Kidney (tissue), 14 donors: ENCODE measurements around the gene SETD1B. TPM values are rescaled to one million over a fixed set of nuclear protein-coding genes. Genes with fewer than 3 reads are reported as not detected.

Experiments
- DNase-seq, 5 donors: peaks; one replicate each; pipeline ENCODE4 v3.0.0-alpha.2; 2013 to 2020
- FAIRE-seq: peaks from 2 replicates; lab custom pipeline; 2012; peaks lifted over from hg19 to GRCh38; lab: Jason Lieb, UNC
- H3K27ac ChIP-seq, 2 donors: one replicate each; pipeline ENCODE4 v1.7.0; 2013; ENCODE audit warnings: low read depth in 2 of 2, low read length in 2 of 2, inconsistent platforms in 1 of 2
- H3K27me3 ChIP-seq: one replicate; pipeline ENCODE4 v1.7.1; 2013; ENCODE audit warnings: low read length, inconsistent platforms; ENCODE audit not compliant: control insufficient read depth, insufficient read depth
- H3K36me3 ChIP-seq, 3 donors: one replicate each; pipeline versions ENCODE4 v1.7.0 to v1.7.1; 2013; ENCODE audit warnings: low read length in 3 of 3, control low read depth in 1 of 3, inconsistent platforms in 1 of 3; ENCODE audit not compliant: insufficient read depth in 3 of 3, control insufficient read depth in 2 of 3
- H3K4me1 ChIP-seq, 3 donors: one replicate each; pipeline versions ENCODE4 v1.7.0 to v1.7.1; 2013; ENCODE audit warnings: low read length in 3 of 3, inconsistent platforms in 1 of 3, low read depth in 1 of 3; ENCODE audit not compliant: control insufficient read depth in 2 of 3, insufficient read depth in 2 of 3
- H3K4me3 ChIP-seq, 3 donors: one replicate each; pipeline versions ENCODE4 v1.7.0 to v1.8.1; 2013; ENCODE audit warnings: low read length in 3 of 3, control low read depth in 1 of 3, inconsistent platforms in 1 of 3
- H3K9ac ChIP-seq, 3 donors: one replicate each; pipeline versions ENCODE4 v1.7.0 to v1.7.1; 2013; ENCODE audit warnings: low read length in 3 of 3, control low read depth in 1 of 3, inconsistent platforms in 1 of 3
- H3K9me3 ChIP-seq, 3 donors: one replicate each; pipeline versions ENCODE4 v1.7.0 to v1.7.1; 2013; ENCODE audit warnings: low read length in 3 of 3, control low read depth in 1 of 3, inconsistent platforms in 1 of 3; ENCODE audit not compliant: control insufficient read depth in 2 of 3, insufficient read depth in 1 of 3
- intact Hi-C: fragments of 100-400 bp; cut with DNase I; formaldehyde crosslinking; loops from one replicate; pipeline ENCODE4 v1.11.1; 2022
- polyA plus RNA-seq: library from polyadenylated mRNA; stranded (reverse); fragments of 350-450 nt; fragmentation: Illumina TruSeq; extraction: RNeasy Lipid Tissue Mini Kit (QIAGEN cat#74804); gene quantifications from one replicate; pipeline ENCODE4 v1.2.3, GENCODE V29; 2014; ENCODE audit warnings: low read depth, low replicate concordance; ENCODE audit not compliant: insufficient read depth
- total RNA-seq: library from RNA; stranded (reverse); fragmentation: NEBNext Ultra II Directional; extraction: Animal tissue kit (Norgen Biotek cat#: 25700); gene quantifications from one replicate; pipeline ENCODE4 v1.2.1, GENCODE V29; 2021
- TF ChIP-seq, protein P1 (sequence below): IDR thresholded peaks from 3 replicates; pipeline ENCODE4 v1.5.1; 2012; ENCODE audit warnings: mild to moderate bottlenecking, moderate library complexity, borderline replicate concordance; ENCODE audit not compliant: insufficient read depth; ENCODE audit errors: extremely low read depth
- donor health status: control.
- donor health status: control.
- donor health status: control.
- donor health status: control.
- donor health status: control.
- donor health status: DM: yes; HTN: yes; CAD: no.
- donor health status: Normal renal cell carcinoma (clear cell type).

The SETD1B gene
- total and polyA plus RNA-seq, 2 donors from 2014 or later, result 3.5 to 34.5 TPM

DNA sequence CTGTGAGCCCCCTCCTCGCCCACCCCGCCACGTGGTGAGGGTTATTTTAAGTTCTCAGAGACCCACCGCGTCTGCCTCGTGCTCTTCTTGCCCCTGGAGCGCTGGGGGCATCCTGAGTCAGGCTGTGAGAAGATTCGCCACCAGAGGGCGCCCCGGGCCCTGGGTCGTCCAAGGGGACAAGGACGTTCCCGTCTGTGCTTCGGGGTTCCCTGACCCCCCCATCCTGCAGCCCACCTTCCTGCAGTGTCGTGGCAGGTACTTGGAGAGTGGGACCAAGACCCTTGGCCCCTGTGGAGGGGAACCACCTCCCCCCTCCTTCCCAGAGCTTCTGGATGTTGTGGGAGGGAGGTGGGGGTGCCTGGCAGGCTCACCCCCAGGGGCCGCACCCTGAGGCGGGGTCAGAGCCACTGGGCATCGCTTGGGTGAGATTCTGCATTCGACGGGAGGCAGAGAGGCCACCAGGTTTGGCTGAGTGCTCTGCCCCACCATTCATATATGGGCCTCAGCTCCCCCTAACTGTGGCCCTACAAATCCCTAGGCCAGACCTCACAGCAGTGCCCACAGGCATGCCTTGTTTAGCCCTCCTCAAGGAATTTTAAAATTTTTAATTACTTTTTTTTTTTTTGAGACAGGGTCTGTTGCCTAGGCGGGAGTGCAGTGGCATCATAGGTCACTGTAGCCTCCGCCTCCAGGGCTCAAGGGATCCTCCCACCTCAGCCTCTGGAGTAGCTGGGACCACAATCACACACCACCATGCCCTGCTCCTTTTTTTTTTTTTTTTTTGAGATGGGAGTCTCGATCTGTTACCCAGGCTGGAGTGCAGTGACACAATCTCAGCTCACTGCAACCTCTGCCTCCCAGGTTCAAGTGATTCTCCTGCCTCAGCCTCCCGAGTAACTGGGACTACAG, 27.4 kb upstream of the SETD1B start:
- Histone ChIP-seq H3K9me3 (no peaks in the 10 kb centered on the region), H3K4me3 (no peak overlapping the region), H3K4me1 (peaks cover 0 to 18% (median 12%) of the 10 kb centered on the region in 3 donors), H3K9ac (peak overlapping the region in 1 of 3 donors; percentile 46), H3K36me3 (no peaks in the 10 kb centered on the region), H3K27ac (peak overlapping the region in 1 of 2 donors; percentile 20), H3K27me3 (no peaks in the 10 kb centered on the region)
- intact Hi-C loops, result loop anchor here (5.0 kb wide), 1 partner anchor 69 kb away; no protein-coding TSS in a partner anchor
- TF ChIP-seq, protein P1, sequence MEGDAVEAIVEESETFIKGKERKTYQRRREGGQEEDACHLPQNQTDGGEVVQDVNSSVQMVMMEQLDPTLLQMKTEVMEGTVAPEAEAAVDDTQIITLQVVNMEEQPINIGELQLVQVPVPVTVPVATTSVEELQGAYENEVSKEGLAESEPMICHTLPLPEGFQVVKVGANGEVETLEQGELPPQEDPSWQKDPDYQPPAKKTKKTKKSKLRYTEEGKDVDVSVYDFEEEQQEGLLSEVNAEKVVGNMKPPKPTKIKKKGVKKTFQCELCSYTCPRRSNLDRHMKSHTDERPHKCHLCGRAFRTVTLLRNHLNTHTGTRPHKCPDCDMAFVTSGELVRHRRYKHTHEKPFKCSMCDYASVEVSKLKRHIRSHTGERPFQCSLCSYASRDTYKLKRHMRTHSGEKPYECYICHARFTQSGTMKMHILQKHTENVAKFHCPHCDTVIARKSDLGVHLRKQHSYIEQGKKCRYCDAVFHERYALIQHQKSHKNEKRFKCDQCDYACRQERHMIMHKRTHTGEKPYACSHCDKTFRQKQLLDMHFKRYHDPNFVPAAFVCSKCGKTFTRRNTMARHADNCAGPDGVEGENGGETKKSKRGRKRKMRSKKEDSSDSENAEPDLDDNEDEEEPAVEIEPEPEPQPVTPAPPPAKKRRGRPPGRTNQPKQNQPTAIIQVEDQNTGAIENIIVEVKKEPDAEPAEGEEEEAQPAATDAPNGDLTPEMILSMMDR, result peak; percentile 88
- peak; percentile 71 to 91 (median 80) for DNase-seq
- no peak for FAIRE-seq

DNA sequence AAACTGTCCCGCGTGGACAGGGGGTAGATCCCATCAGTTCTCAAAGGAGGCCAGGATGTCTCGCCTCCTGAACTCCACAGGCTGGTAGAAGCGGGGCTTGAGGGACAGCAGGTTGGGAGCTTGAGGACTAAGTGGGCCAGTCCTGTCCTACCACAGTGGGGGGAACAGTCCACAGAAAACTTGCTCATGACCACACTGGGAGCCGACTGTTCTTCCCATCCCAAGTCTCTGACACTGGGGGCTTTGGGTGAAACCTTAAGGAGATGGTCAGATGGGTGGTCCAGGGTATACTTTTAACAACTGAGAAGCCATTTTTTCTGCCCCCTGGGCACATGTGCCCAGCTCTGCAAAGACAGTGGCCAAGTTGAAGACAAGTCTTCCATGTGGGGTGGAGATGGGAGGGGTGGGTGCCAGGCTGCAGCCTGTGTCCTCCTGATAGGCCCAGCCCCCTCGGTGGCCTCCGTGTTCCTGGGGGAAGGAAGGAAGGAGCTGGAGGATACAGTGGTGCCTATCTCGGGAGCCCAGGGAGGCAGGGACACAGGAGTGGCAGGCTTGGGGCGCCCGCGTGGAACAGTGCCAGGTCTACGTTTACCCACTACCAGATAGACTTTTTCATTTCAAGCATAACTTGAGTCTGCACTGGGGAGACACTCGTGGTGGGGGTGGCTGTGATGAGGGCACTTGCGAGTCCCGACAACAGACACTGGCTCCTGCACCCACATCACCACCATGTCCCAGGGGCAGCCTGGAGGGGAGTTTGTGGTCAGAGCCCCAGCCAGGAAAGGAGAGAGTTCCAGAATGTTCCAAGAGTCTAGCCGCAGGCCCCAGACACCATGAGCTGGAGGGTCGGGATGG, 25.0 kb upstream of the SETD1B start:
- Histone ChIP-seq H3K36me3 (no peaks in the 10 kb centered on the region), H3K27ac (no peak overlapping the region), H3K27me3 (no peaks in the 10 kb centered on the region), H3K4me3 (no peak overlapping the region), H3K9me3 (no peaks in the 10 kb centered on the region), H3K4me1 (peaks cover 0 to 13% (median 4%) of the 10 kb centered on the region in 3 donors), H3K9ac (no peak overlapping the region)
- no peak for DNase-seq
- TF ChIP-seq, protein P1, result no peak
- intact Hi-C loops, result loop anchor here (5.0 kb wide), 1 partner anchor 71 kb away; no protein-coding TSS in a partner anchor
- no peak for FAIRE-seq

DNA sequence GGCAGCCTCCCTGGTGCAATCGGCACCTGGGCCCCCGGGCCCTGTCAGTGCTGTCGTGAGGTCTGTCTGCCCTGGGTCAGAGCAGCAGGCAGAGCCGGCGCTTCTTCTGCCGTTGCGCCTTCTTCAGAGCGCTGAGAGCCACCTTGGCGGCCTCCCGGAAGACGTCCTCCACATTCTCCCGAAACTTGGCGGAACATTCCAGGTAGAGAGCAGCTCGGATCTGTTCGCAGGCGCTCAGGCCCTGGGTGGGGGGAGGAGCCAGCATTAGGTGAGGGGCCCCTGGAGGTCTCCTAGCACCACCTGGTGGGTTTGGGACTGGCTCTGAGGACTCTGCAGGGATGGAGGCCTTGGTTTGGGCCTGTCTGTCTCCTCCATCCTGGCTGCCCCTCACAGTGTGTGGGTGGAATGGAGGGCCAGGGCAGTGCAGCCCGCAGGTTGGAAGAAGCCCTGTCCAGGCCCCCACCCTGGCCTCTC, 24.4 kb upstream of the SETD1B start:
- FAIRE-seq (no peak), DNase-seq (peak in 1 of 5 donors; percentile 40)
- no peak overlapping the region for H3K4me3 ChIP-seq
- H3K27ac ChIP-seq, result no peak overlapping the region
- H3K9ac ChIP-seq, result no peak overlapping the region
- H3K27me3 ChIP-seq, result no peaks in the 10 kb centered on the region
- H3K9me3 ChIP-seq, result no peaks in the 10 kb centered on the region
- TF ChIP-seq, protein P1, result no peak
- peaks cover 0 to 13% (median 4%) of the 10 kb centered on the region in 3 donors for H3K4me1 ChIP-seq
- H3K36me3 ChIP-seq, result no peaks in the 10 kb centered on the region
- intact Hi-C loops, result loop anchor here (5.0 kb wide), 1 partner anchor 72 kb away; no protein-coding TSS in a partner anchor
